Stimulated activated CD4-positive, alpha-beta T cell treated with anti-CD3 and anti-CD28 coated beads, Interleukin-4, amount 100 ng/mL, for 4 hours (primary cell): ENCODE data around the gene PTK6.
"Not testable (repeated sequence)": the region's sequence is repeated elsewhere in the genome, so short reads cannot be mapped to it uniquely, and the experiment has no call there.

Source experiments
- DNase-seq, 2 experiments: peaks; one replicate each; pipeline ENCODE4 v3.0.0-alpha.2; 2020

Gene PTK6

DNA sequence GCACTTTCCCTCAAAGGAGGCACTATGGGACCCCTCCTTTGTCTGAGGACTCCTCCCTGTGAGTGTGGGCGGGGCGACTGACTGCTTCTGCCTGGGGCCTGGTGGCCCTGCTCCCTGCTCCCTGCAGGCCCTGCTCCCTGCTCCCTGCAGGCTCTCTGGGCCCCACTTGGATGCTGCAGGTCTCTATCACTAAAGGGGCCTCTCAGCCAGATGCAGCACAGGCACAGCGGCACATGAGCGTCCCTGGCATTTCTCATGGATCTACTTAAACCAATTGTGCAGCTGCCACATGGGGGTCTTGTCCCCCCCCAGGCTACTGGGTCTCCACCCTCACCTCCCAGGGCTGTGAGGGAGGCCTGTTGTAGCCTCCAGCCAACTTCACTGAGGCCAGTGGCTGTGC, 46.1 kb downstream of the PTK6 start:
- DNase-seq, result no peak

DNA sequence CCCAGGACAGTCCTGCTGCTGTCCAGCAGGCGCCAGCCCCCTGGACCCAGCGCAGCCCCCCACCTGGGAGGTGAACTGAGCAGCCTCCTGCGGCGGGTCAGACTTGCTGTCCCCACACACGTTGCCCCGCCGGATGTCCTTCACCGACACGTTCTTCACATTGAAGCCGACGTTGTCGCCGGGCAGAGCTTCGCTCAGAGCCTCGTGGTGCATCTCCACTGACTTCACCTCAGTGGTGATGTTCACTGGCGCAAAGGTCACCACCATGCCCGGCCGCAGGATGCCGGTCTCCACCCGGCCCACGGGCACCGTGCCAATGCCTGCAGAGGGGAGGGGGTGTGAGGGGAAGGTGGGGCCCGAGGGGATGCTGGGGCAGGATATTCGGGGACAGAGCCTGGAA, 46.8 kb downstream of the PTK6 start:
- no peak for DNase-seq

DNA sequence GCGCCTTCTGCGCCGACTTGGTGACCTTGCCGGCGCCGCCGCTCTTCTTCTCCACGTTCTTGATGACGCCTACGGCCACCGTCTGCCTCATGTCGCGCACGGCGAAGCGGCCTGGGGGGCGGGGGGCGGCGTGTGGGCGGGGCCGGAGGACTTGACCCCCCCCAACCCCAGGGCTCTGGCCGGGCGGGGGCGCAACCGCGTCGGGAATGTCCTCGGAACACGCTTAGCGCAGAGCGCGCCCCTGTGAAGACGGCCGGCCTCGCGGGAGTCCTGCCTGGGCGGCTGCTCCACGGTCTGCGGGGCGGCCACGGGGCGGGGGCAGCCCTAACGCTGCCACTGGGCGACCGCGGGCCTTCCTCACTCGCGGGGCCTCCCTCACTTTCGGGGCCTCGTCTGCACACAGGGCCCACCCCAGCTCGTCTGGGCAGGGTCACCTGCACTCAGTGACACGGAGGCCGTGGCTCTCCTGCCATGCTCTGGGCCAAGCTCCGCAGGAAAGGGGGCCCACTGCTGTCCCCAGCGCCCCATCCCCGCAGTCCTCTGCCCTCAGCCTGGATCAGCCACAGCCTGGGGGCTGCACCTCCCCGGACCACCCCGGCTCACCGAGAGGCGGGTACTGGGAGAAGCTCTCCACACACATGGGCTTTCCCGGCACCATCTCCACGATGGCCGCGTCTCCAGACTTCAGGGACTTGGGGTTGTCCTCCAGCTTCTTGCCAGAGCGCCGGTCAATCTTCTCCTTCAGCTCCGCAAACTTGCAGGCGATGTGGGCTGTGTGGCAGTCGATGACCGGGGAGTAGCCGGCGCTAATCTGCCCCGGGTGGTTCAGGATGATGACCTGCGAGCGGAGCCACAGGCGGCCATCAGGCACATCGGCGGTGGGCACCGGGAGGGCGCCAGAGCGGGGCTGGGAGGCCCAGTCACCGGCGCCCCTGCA, 48.6 kb downstream of the PTK6 start:
- no peak for DNase-seq

DNA sequence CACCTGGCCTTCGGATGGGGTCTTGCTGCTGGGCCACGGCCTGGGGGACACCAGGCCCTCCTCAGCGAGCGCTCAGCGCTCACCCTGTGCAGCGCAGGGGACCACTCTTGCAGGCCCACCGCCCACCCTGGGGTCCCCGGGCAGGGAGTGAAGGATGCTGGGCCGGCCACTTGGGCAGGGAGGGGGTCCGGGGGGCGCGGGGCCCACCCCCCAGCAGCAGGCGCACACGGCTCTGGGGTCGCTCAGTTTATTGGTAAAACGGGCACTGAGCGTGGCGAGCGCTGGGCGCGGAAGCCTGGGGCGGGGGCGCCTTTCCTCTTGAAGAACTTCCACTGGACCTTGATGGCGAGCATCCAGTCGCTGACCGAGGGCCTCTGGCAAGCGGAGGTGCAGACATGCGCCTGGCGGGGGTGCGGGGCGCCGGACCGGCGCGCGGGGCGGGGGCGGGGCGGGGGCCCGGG, 49.4 kb downstream of the PTK6 start:
- DNase-seq, result no peak

DNA sequence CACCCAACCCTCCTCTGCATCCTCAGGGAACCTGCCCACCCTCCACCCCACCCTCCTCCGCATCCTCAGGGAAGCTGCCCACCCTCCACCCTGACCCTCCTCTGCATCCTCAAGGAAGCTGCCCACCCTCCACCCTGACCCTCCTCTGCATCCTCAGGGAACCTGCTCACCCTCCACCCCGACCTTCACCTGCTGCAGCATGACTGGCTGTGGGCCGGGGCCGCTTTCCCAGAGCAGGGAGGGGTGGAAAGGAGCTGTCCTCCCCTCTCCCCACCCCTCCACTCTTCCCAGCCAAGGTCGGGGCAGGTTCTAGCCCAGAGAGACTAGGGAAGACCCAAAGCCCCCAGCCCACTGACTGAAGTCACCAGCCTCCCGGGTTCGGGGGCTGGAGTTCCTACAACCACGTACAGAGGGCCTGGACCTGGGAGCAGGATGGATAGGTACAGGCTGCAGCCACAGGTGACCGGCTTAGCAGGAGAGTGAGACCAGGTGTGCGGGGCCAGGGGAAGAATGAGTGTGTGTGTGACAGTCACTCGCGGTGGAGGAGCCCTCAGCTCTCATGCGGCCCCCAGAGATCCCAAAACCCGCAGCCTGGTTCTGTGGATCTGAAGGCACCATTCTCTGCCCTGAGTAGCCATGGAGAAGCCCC, 49.9 kb downstream of the PTK6 start:
- DNase-seq, result no peak

DNA sequence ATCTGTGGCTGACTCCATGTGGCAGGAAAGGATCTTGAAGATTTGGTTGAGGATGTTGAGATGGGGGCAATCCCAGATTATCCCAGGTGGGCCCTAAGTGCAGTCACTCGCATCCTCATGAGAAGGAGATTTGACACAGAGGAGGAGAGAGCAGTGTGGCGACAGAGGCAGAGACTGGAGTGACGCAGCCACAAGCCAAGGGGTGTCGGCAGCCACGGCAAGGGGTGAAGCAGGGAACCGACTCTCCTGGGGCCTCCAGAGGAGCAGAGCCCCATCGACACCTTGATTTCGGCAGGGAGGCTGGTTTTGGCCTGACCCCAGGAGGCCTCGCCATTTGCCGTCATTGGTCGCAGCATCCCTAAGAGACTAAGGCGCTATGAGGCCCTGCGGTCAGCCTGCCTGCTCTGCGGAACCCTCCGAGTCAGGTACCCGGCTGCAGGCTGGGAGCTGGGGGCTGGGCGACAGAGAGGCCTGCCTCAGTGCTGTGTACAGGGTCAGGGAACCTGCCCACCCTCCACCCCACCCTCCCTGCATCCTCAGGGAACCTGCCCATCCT, 50.8 kb downstream of the PTK6 start:
- DNase-seq, result no peak

DNA sequence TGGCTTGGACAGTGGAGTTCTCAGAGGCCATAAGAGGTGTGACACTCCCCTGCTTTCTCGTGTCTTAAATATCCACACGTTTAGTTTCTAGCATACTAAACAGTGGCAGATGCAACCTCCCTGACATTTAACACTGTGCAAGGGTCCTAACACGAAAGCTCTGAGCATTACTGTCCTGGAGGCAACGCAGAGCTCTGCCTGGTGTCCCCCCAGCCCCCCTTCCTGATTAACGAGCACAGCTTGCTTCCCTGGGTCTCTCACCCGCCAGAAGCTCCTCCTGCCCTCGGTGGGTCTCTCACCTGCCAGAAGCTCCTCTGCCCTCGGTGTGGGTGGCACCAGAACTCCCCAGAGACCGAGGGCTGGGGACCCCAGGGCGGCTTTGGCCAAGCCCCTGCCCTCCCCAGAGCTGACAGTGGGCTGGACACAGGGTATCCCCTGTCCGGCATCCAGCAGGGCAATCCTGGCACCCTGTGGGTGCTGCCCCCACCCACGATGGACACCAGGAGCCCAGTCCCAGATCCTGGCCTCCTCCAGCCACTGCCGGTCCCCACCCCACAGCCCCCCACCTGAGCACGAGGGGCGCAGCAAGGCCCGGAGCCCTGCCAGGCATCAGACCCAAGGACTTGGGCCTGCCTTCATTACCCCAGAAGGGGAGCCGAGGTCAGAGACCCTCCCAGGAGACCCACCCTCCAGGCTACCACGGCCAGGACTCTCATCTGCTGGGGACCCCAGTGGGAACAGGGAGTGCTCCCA, 52.3 kb downstream of the PTK6 start:
- DNase-seq, result no peak

DNA sequence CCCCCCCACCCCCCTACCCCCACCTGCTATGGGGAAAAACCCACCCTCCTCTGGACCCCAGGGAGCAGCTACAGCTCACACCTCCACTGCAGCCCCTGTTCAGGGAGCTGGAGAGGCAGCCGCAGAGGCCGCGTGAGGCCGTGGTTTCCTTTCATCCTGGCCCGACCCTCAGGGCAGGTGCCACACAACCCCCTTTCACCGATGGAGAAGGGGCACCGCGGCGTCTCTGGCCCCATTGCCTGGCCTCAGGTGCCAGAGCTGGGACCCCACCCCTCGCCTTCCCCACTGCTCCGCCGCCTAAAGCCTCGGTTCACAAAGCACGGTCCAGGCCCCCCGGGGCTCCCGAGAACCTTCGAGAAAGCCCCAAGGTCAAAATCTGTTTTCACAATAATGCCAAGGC, 52.9 kb downstream of the PTK6 start:
- no peak for DNase-seq

DNA sequence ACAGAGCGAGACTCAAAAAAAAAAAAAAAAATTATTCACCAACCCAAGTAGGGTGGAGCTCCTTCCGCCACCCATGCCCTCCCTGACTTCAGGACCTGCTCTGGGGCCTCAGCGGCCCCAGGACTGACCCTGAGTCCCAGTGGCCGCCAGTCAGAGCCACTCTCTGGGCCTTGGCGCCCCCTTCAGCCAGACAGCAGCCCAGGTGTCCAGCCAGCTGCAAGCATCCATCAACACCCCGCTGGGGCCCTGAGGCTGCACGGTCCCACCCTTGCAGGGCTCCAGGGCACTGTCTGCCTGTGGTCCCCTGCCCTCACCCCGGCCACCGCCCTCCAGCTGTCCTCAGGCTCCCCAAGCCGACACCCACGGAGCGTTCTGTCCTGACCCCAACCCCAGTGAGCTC, 53.3 kb downstream of the PTK6 start:
- DNase-seq, result no peak

DNA sequence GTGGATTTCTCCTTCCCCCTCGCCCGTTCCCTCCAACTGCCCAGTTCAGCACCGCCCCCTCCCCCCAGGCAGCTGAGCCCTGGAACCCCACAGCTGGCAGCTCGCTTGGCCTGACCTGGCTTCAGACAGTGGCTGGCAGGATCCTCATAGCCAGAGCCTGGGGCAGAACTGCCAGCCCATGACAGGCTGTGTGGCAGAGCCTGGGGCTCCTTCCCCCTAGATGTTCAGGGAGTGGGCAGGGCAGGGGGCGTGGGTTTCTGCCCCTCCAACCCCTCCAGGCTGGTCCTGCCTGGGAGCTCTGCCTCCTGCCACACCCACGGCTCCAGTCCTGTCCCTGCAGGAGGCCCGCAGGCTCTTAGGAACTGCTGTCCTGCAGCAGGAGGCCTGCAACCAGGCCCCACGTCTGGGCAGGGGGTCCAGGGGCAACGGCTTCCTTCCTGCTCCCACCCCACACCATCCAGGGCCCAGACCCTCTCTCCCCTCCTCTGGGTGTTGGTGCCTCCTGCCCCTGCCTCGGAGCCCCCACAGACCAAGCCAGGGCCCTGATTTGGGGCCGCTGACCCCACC, 55.1 kb downstream of the PTK6 start:
- DNase-seq, result no peak

DNA sequence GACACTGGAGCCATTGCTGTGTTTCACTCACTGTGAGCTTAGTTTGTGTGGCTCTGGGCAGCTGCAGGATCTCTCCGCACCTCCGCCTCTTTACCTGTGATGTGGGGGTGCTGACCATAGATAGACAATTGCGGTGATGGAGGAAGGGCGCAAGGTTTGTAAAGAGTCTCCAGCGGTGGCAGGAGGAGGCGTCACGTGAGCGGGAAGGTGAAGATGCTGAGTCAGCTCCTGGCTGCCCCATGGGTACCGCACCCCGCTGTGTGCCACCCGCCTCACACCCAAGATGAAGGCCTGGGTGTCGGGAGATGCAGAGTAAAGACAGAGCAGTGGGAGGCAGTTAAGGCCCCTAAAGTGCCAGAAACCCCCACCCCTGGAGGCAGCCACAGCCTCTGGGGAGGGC, 55.7 kb downstream of the PTK6 start:
- DNase-seq, result no peak

DNA sequence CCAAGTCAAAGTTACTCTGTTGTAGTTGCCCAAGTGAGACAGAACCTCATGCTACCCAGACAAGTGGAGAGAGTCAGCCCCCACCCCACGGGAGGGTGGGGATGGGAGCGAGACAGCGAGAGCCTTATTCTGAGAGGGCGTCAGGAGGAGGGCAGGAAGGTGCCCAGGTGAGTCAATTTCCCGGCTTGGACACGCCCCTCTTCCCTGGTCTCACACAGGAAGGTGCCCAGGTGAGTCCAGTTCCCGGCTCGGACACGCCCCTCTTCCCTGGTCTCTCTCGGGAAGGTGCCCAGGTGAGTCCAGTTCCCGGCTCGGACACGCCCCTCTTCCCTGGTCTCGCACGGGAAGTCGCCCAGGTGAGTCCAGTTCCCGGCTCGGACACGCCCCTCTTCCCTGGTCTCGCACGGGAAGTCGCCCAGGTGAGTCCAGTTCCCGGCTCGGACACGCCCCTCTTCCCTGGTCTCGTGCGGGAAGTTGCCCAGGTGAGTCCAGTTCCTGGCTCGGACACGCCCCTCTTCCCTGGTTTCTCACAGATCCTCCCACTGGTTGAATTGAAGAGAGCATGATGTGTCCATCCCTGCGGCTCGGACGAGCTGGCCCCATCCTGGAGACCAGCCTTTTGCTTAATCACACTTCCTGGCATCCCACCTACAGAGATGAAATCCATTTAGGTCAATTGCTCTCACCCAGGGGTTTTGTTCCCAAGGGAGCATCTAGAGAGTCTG, 57.3 kb downstream of the PTK6 start:
- DNase-seq, result not testable (repeated sequence)

DNA sequence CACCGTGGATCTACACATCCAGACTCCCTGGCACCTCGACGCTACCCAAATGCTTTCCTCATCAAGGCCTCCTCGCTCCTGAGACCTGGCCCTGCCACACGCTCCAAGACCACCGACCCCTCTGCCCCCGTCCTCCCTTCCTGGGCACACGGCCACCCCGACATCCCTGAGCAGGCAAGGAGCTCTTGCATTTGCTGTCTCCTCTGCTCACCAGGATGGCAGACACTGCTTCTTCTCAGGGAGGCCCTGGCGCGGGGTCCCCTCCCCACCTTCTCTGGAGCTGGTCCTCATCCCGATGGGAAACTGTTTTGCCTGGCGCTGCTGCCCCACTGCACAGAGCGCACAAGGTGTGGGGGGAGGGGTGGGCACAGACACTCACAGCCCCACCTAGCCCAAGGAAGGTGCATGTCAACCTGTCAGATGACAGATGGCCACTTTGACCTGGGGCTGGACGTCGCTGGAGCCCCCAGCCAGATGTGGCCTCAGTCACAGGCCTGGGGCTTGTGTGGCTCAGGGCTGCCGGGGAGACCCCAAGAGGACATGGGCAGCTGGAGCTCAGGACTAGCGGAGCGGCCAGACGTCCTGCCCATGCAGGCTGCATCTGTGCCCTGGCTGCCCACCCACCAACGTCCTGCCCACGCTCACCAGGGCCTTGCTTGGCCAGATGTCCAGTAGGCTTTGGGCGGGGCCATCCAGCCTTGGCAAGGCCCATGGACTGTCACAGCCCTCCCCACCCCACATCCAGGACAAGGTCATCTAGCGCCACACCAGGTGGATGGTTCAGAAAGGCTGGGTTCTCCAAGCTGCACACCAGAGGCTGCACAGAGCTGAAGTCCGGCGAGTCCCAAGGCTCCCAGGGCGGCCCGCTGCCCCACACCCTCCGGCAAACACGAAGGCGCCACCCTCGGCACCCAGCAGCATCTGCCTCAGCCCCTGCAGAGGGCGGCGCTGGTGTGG, 58.6 kb downstream of the PTK6 start:
- no peak for DNase-seq
